Epithelial cell of prostate (primary cell): ENCODE measurements around the gene GSTA3.
"Not testable (repeated sequence)": the region's sequence is repeated elsewhere in the genome, so short reads cannot be mapped to it uniquely, and the experiment has no call there.

Source experiments
- DNase-seq: peaks from one replicate; pipeline ENCODE4 v3.0.0-alpha.2; 2011; ENCODE audit warnings: low read depth, low spot score
- H3K27ac ChIP-seq: fragments of 450-650 bp; 2 replicates; pipeline ENCODE4 v1.5.1; 2017; ENCODE audit warnings: mild to moderate bottlenecking

Gene GSTA3

GRCh38 chr6:52870335-52871091, 39.0 kb downstream of the GSTA3 start:
- H3K27ac ChIP-seq, DNase-seq: not testable (repeated sequence)

DNA sequence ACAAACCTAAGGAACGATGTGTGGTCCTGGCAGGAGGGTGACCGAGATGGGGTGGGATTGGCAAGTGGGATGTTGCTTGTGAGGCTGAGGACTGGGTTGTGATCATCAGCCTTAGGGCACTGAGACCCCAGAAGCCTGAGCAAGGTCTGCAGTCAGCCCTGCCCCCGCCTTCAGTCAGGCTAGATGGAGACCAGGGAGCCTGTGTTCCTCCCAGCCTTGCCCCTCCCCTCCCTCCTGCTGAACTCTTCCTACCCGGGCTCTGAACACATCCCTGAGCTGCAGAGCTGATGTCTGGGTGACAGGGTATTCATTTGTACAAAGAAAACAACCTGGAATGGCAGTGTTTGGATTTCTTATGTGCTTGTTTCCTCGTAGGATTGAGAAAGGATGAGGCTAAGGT, 40.6 kb downstream of the GSTA3 start:
- not testable (repeated sequence) for H3K27ac ChIP-seq, DNase-seq

DNA sequence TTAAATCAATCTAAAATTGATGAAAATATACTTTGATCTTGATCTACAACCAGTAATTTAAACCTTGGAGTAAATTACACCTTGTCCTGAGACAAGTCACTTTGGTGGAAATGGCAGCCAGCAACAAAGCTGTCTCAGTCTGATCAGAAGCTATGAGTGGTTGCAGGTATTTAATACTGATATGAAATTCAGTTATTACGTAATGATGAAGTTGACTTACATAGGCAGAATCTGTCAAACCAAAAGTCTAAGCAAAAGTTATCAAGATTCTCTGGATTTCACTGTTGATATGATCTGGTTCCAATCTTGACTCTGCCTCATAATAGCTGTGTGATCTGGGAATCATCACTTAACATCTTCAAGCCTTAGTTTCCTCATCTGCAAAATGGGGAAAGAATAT, 41.3 kb downstream of the GSTA3 start:
- DNase-seq, result no peak

DNA sequence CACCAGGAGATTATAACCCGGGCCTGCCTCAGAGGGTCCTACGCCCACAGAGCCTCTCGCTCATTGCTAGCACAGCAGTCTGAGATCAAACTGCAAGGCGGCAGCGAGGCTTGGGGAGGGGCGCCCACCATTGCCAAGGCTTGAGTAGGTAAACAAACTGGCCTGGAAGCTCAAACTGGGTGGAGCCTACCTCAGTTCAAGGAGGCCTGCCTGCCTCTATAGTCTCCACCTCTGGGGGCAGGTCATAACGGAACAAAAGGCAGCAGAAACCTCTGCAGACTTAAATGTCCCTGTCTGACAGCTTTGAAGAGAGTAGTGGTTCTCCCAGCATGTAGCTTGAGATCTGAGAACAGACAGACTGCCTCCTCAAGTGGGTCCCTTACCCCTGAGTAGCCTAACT, 48.3 kb downstream of the GSTA3 start:
- not testable (repeated sequence) for DNase-seq, H3K27ac ChIP-seq

More for the DNA sequence above, 41.3 kb downstream of the GSTA3 start:
- H3K27ac ChIP-seq, result no peak overlapping the region

GRCh38 chr6:52858416-52858815, 51.1 kb downstream of the GSTA3 start:
- no peak for DNase-seq

GRCh38 chr6:52856137-52856536, 53.4 kb downstream of the GSTA3 start:
- DNase-seq, H3K27ac ChIP-seq: not testable (repeated sequence)

More at GRCh38 chr6:52858416-52858815, 51.1 kb downstream of the GSTA3 start:
- H3K27ac ChIP-seq, result no peak overlapping the region

DNA sequence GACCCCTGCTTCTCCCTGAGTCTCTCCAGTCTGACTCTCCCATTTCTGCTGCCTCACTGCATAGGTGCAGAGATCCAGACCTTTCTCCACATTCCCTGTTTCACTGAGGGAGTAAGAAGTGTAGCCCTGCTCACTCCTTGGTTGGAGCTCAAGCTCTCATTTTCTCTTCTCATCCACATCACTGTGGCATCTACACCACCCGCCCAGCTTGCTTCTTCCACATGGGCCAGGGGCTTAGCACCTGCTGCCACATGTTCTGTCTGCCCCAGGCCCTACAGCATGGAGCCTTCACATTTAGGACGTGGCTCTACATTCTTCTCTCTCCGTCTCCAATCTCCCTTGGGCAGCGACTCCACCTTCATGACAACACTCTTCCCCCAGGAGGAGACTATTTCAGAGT, 60.4 kb downstream of the GSTA3 start:
- no peak overlapping the region for H3K27ac ChIP-seq
- no peak for DNase-seq
